GM18507 (cell line): ENCODE results near the gene ADGRL3.

Experiments used
- DNase-seq: peaks from one replicate; pipeline ENCODE4 v3.0.0; 2011; ENCODE audit warnings: low read depth; ENCODE audit not compliant: insufficient read length; ENCODE audit errors: extremely low spot score
- FAIRE-seq: peaks from 2 replicates; lab custom pipeline; 2011; peaks lifted over from hg19 to GRCh38; lab: Jason Lieb, UNC

The ADGRL3 gene

DNA sequence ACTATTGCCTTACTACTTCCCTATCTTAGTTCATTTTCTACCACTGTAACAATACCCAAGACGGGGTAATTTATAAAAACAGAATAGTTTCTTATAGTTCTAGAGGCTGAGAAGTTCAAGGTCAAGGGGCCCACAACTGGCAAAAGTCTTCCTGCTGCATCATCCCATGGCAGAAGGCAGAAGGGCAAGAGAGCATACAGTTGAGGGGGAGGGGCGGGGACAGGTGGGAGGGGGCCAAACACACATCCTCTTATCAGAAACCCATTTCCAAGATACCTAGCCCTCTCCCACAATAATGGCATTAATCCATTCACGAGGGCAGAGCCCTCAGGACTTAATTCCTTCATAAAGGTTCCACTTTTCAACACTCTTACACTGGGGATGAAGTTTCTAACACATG, 690.2 kb downstream of the ADGRL3 start:
- FAIRE-seq, result no peak

GRCh38 chr4:61891953-61892352, 691.8 kb downstream of the ADGRL3 start:
- no peak for FAIRE-seq
- DNase-seq, result no peak

More for the DNA sequence above, 690.2 kb downstream of the ADGRL3 start:
- DNase-seq, result no peak

- FAIRE-seq (no peak), DNase-seq (no peak)
These were observed 696.5 kb downstream of the ADGRL3 start for GRCh38 chr4:61896634-61897033.

GRCh38 chr4:61909031-61909430, 708.9 kb downstream of the ADGRL3 start:
- FAIRE-seq (no peak), DNase-seq (no peak)

DNA sequence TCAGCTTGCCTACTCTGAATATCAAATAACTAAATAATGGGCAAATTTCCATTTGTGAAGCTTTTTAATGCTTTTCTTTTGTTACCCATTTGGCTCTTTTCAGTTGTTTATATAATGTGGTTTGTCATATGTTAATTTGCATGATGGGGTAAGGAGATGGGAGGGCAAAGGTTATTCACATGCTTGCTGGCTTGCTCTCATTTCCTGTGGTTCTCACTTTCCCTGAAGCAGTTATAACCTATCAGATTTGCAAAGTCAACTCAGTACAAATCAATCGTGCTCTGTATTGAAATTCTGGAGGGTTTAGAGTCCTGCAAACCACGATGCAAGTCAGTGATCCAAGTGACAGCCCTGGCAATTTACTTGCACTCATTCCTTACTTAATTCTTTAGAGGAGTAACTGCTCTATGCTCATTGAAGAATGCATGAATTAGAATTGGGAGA, 711.2 kb downstream of the ADGRL3 start:
- DNase-seq (no peak), FAIRE-seq (no peak)

DNA sequence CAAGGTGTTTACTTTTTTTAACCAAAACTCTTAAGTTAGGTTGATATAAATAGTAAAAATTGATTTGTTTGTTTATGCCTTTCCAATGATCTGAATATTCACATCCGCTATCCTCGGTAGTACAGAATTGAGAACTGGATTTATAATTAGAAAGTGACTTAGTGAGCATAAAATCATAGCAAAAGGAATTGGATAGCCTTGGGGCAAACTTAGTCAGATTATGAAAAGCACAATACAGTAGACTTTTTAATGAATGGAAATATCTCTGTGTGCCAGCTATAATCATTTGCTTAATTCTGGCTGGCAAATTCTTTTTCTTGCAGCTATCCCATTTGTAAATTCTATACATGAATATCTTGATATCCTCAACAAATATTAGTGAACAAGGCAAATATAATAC, 713.5 kb downstream of the ADGRL3 start:
- DNase-seq (no peak), FAIRE-seq (no peak)

DNA sequence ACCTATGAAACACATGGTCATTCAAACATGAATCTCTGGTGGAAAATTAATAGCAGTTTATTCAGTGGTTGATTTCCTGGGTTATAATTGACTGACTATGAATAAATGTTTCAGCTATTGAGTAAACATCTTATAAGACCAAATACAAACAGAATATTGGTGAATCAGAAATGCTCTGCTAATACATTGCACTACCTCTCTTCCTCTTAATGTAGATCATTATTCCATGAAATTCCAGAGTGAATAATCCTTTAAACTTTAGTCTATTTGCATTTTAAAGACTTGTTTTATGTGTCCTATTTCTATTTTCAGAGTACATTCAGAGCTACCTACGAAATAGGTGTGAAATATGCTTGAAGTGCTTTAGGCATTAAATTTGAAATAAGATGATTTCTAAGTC, 715.4 kb downstream of the ADGRL3 start:
- FAIRE-seq, result no peak
- no peak for DNase-seq

- FAIRE-seq, result no peak
These were observed 718.4 kb downstream of the ADGRL3 start for GRCh38 chr4:61918507-61918906.

DNA sequence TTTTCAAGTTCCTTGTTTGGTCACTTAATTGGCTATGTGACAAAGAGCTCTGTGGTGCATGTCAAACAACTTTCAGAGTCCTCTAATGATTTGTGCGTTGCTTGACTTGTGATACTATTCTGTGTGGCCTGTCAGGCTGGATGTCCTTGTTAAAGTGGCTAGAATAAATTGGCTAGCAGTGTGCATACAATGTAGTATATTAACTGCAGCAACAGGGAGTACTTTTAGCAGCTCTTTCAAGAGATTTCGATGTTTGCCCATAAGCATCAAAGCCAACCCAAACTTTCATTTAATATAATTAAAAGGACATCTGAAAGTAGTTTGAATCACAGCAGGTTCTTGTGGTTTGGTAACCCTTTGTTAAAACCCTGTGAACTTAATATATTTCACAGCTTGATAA, 718.9 kb downstream of the ADGRL3 start:
- FAIRE-seq, result no peak
- DNase-seq, result no peak

More at GRCh38 chr4:61918507-61918906, 718.4 kb downstream of the ADGRL3 start:
- DNase-seq, result no peak

DNA sequence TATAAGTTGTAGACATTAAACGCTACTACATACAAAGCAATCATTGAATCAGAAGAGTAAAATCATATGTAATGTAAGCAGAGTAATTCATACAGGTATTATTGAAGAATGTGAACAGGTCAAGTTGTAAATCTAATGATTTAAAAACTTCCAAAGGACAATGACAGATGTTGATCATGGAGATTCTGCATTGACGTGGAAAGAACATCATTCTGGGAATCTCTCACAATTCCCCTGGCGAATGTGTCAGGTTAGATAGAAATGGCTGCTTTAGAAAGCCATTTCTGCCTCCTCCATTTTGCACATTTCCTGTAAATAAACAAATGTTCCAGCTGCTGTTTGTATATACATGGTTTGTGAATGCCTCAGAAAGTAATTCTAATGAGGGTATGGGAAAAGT, 719.4 kb downstream of the ADGRL3 start:
- DNase-seq (no peak), FAIRE-seq (no peak)

DNA sequence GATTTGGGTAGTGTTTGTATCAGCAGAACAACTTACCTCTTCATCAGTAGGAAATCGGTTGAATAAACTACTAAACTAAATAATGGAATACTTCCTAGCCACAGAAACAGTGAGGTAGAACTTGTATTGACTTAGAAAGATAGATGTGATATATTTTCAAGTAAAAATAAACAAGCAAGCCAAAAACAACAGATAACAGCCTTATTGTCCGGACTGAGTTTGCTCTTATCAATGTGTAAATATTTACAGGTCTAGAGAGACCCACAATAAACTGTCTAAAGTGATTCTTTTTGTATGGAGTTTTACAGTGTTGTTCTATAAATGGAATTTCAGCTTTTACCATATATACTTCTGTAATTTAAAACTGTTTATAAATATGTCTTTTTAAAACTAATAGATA, 721.8 kb downstream of the ADGRL3 start:
- DNase-seq (no peak), FAIRE-seq (no peak)

GRCh38 chr4:61922766-61923165, 722.6 kb downstream of the ADGRL3 start:
- FAIRE-seq, result no peak
- no peak for DNase-seq

- no peak for DNase-seq
- FAIRE-seq, result no peak
These were observed 723.1 kb downstream of the ADGRL3 start for GRCh38 chr4:61923179-61923578.

GRCh38 chr4:61924131-61924530, 724.0 kb downstream of the ADGRL3 start:
- FAIRE-seq (no peak), DNase-seq (no peak)

GRCh38 chr4:61933527-61933926, 733.4 kb downstream of the ADGRL3 start:
- DNase-seq (no peak), FAIRE-seq (no peak)

GRCh38 chr4:61934198-61934597, 734.1 kb downstream of the ADGRL3 start:
- no peak for DNase-seq
- FAIRE-seq, result no peak

GRCh38 chr4:61938250-61938846, 738.2 kb downstream of the ADGRL3 start:
- no peak for FAIRE-seq
- no peak for DNase-seq

DNA sequence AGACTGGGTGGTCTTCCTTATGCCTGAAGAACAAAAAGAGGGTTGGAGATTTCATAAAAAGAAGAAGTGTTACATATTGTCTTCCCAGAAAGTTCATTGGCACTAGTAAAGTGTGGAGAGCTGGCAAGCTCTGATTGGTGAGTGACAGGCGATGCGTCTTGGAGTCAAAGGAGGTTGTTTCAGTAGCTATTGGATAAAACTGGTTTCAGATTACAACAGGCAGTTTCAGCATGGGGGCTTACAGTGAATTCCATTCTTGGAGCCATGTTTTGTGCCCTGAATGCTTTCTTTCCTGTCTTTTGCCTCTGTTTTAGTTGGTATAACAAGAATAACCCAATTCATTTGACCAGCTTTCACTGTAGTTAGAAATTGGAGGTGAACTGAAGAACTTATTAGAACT, 750.5 kb downstream of the ADGRL3 start:
- DNase-seq (no peak), FAIRE-seq (no peak)

DNA sequence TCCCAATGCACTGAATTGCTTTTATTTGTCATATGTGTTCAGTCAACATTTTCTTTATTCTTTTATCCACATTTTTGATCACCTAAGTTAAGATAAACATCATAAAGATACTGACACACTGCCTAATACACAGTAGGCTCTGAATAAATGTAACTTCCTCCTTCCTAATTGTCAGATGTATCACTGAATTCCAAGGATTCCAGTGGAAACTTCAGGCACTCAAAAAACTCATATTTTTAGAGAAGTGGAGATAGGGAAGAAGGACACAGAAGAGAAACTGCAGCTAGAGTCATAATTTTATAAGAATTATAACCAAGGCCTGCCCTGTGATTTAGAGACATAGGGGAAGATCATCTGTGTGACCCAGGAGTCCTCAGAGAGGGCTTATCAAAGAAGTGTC, 753.3 kb downstream of the ADGRL3 start:
- FAIRE-seq (no peak), DNase-seq (no peak)

- FAIRE-seq, result no peak
- no peak for DNase-seq
These were observed 758.5 kb downstream of the ADGRL3 start for GRCh38 chr4:61958591-61958990.

- no peak for FAIRE-seq
- DNase-seq, result no peak
These were observed 759.0 kb downstream of the ADGRL3 start for GRCh38 chr4:61959087-61959486.
